Measurements from ENCODE around the gene TMEM115. TPM values are rescaled to one million over a fixed set of nuclear protein-coding genes. Genes with fewer than 3 reads are reported as not detected.

The TMEM115 gene
- total RNA-seq, 4 donors from 2014 or later = 56.7 to 72.4 (median 68.2) TPM

DNA sequence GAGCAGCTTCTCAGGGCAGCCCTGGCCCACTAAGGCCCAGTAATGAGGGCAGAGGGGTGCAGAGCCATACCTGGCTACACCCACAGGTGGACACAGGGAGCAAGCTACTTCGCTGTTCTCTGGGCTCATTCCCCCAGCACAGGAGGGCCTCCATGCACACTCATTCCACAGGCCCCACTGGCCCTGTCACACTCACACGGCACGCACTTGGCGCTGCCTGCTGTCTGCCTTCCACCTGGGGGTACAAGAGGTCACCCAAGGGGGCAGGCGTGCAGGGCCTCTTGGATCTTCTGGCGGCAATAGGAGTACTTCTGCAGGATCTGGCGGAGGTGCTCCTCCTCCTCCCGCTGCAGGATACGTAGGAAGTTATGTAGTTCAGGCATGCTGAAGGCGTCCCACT, 29.0 kb downstream of the TMEM115 start:
- Histone ChIP-seq H3K4me3 (no peak overlapping the region), H3K27ac (no peak overlapping the region), H3K27me3 (no peaks in the 10 kb centered on the region), H3K4me1 (peaks cover 0 to 67% (median 29%) of the 10 kb centered on the region in 4 donors), H3K36me3 (peaks cover 5 to 50% (median 17%) of the 10 kb centered on the region in 3 donors), H3K9me3 (no peaks in the 10 kb centered on the region)
- WGBS, 2 donors = 86 to 89% methylated on average over 7 to 9 of the region's 10 CpGs
- DNase-seq (ENCODE audit: low spot score in 2 of 2) = no peak
- TF ChIP-seq EP300 (IDR thresholded peaks at IDR 0.05) (no peak), POLR2A (IDR thresholded peaks at IDR 0.05) (no peak)
- TF ChIP-seq, protein P1, sequence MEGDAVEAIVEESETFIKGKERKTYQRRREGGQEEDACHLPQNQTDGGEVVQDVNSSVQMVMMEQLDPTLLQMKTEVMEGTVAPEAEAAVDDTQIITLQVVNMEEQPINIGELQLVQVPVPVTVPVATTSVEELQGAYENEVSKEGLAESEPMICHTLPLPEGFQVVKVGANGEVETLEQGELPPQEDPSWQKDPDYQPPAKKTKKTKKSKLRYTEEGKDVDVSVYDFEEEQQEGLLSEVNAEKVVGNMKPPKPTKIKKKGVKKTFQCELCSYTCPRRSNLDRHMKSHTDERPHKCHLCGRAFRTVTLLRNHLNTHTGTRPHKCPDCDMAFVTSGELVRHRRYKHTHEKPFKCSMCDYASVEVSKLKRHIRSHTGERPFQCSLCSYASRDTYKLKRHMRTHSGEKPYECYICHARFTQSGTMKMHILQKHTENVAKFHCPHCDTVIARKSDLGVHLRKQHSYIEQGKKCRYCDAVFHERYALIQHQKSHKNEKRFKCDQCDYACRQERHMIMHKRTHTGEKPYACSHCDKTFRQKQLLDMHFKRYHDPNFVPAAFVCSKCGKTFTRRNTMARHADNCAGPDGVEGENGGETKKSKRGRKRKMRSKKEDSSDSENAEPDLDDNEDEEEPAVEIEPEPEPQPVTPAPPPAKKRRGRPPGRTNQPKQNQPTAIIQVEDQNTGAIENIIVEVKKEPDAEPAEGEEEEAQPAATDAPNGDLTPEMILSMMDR (IDR thresholded peaks at IDR 0.05) = no peak

DNA sequence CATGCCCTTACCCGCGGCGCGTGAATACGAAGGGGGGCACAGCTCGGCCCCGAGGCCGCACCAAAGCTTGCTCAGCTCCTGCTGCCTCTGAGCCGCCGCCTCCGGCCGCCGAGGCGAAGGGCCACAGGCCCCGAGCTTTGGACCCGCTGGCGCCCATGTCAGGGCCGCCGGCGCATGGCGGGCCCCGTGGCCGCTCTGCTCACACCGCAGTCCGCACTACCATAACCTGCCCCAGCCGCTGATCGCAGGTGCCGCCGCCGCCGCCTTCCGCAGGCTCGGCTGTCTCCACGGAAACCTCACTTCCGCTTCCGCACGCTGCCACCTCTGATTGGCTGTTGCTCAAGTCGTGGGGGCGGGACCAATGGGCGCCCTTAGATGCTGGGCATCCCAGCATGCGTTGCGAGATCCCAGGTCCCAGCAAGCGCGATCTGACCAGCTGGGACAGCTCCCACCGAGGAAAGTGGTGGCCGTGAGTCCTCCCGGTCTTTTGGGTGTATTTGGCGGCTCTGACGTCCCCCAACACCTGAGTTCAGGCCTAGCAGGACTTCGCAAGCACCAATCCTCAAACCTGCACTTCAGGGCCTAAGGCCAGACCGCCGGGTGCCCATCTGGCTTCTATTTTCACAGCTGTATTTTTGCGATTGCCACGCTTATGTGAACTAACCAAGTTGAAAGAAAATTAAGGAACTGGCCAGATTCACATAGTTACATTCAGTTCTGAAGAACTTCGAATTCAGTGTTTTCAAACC, 31.2 kb downstream of the TMEM115 start, which contains the start of gene TUSC2:
Gene TUSC2 (minus strand): TSS at position 281 of the 749 bp plus-strand sequence. CDS start 124 bp downstream, at position 157.
- peak within 1 kb of the TSS; percentile 57 to 89 (median 86) for H3K27ac ChIP-seq
- DNase-seq (ENCODE audit: low spot score in 2 of 2) = peak; percentile 98
- peak within 1 kb of the TSS; percentile 78 to 97 (median 90) for H3K4me3 ChIP-seq
- TF ChIP-seq POLR2A (IDR thresholded peaks at IDR 0.05) = peak; percentile 28 to 65
- TF ChIP-seq, protein P1 (IDR thresholded peaks at IDR 0.05) = peak in 1 of 5 experiments; percentile 44
- peak; percentile 87 to 89 for TF ChIP-seq EP300 (IDR thresholded peaks at IDR 0.05)
- H3K36me3 ChIP-seq = peaks cover 5 to 55% (median 17%) of the 10 kb centered on the region in 3 donors
- H3K4me1 ChIP-seq = peaks cover 0 to 67% (median 21%) of the 10 kb centered on the region in 4 donors
- 2 to 5% methylated on average over 30 to 43 of the region's 55 CpGs for WGBS, 2 donors
- H3K9me3 ChIP-seq = no peaks in the 10 kb centered on the region
- no peaks in the 10 kb centered on the region for H3K27me3 ChIP-seq

DNA sequence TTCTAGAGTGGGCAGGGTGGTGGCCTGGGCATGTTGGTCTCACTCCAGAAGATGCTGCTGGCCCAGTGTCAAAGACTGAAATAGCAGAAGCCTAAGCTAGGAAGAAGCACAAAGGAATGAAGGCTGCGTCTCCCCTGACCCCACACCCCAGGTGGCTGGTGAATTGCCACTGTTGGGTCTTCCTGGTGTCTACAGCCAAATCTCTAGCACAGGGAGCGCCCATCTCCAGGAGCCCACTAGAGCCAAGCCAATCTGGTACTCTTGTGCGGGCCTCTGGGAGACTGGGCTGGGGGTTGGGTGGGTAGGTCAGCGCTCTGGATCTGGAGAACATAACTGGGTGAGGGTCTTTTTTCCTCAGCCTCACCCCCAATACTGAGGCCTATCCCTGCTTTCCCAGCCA, 32.2 kb downstream of the TMEM115 start:
- H3K9me3 ChIP-seq = no peaks in the 10 kb centered on the region
- TF ChIP-seq, protein P1 (IDR thresholded peaks at IDR 0.05) = no peak
- TF ChIP-seq EP300 (IDR thresholded peaks at IDR 0.05) (no peak), POLR2A (IDR thresholded peaks at IDR 0.05) (no peak)
- H3K4me1 ChIP-seq = peaks cover 0 to 70% (median 29%) of the 10 kb centered on the region in 4 donors
- DNase-seq (ENCODE audit: low spot score in 2 of 2) = no peak
- H3K4me3 ChIP-seq = peak overlapping the region; percentile 78 to 97 (median 90)
- H3K36me3 ChIP-seq = peaks cover 5 to 50% (median 17%) of the 10 kb centered on the region in 3 donors
- 70 to 75% methylated on average over 4 of the region's 4 CpGs for WGBS, 2 donors
- peak overlapping the region in 2 of 4 donors; percentile 88 to 89 for H3K27ac ChIP-seq
- no peaks in the 10 kb centered on the region for H3K27me3 ChIP-seq

DNA sequence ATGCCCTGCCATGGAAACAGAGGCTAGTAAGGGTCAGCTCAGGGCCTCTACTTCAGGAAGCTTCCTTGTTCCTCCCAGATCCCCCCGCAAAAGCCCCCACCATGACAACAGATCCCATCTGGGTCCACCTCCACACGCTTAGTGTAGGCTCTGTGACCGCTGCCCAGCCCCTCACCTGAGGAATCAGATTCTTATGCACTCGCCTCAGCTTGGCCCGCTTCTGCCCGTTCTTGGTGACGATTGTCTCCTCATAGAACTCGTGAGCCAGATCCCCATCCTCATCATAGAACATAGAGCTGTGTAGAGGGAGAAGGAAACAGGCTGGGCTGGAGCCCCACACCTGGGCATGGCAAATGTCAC, 33.2 kb downstream of the TMEM115 start:
- H3K9me3 ChIP-seq = no peaks in the 10 kb centered on the region
- TF ChIP-seq, protein P1 (IDR thresholded peaks at IDR 0.05) = no peak
- TF ChIP-seq POLR2A (IDR thresholded peaks at IDR 0.05) = no peak
- TF ChIP-seq EP300 (IDR thresholded peaks at IDR 0.05) = no peak
- peaks cover 0 to 72% (median 32%) of the 10 kb centered on the region in 4 donors for H3K4me1 ChIP-seq
- H3K27ac ChIP-seq = no peak overlapping the region
- no peak overlapping the region for H3K4me3 ChIP-seq
- no peaks in the 10 kb centered on the region for H3K27me3 ChIP-seq
- peaks cover 5 to 40% (median 13%) of the 10 kb centered on the region in 3 donors for H3K36me3 ChIP-seq
- DNase-seq (ENCODE audit: low spot score in 2 of 2) = no peak
- 86 to 90% methylated on average over 8 of the region's 8 CpGs for WGBS, 2 donors

Data from tibial nerve (tissue), 4 donors.